HG02884 (cell line): ENCODE measurements around the gene RAC2.

ENCODE experiments used
- ATAC-seq: cut with Tn5 transposase; IDR thresholded peaks from one replicate; pipeline ENCODE4 v1.9.1; 2021; ENCODE audit warnings: mild to moderate bottlenecking, moderate library complexity; ENCODE audit not compliant: unreplicated experiment

RAC2 gene

GRCh38 chr22:37244114-37244921 is at the start of gene RAC2:
TSS of gene RAC2 (minus strand) at chr22:37244269. CDS start at chr22:37244148, 121 bp downstream.
- no peak for ATAC-seq

GRCh38 chr22:37293172-37293571 is 49.1 kb upstream of the RAC2 start:
- ATAC-seq: no peak

DNA sequence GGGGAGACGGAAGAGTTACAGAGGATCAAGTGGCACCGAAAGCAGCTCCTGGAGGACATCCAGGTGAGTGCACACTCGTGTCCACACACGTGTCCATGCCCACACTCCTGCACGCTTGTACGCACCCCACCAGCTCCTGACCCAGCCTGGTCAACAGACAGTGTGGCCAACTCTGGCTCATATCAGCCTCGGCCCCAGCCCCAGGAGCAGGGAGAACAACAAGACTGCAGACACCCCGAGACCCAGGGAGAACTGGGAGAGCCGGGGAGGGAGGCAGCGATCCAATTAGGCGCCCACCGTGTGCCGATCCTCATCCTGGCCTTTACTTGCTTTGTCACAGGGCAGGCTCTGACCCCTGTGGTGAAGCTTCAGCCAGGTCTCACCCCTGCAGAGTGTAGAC is 48.6 kb upstream of the RAC2 start:
- no peak for ATAC-seq

- ATAC-seq: no peak
These were observed 47.7 kb upstream of the RAC2 start for GRCh38 chr22:37291559-37292298.

DNA sequence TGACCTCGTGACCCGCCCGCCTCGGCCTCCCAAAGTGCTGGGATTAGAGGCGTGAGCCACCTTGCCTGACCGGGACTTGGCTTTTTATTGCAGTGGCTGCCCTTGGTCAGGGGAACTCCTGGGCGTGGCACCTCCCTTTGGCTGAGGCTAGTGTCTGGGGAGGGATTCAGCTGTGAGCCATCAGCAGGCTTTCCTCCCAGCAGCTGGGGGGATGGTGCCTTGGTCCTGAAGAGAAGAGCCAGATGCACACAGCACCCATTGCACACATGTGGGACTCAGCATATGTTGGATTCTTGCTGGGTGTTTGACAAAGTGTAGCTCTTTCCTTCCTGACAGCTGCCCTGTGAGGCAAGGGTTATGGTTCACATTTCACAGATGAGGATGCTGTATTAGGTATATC is 46.7 kb upstream of the RAC2 start:
- no peak for ATAC-seq

DNA sequence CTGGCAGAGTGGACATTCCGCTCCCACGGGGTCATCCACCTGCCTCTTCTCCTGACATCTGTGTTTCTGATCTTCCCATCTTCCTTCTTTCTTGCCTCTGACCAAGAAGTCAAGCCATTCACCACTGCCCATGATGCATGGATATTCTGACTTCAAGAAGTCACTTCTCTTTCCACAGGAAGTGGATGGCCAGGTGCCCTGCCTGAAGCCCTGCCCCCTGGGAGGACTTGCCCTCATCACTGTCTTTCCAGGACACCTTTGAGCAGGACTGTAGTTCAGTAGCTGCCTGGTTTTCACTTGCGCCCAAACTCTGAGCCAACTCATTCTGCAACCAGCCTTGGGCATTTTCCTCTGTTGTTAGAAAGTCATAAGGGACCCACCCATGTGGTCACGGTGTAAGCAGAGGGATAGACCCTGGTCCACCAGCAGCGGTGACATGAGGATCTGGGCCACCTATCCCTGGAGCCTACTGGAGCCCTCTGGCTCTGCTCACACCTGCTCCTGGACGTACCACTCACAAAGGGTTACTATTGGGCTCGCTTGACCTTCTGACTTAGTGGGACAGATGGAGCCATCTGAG is 45.2 kb upstream of the RAC2 start:
- no peak for ATAC-seq

- ATAC-seq: no peak
These were observed 44.5 kb upstream of the RAC2 start for GRCh38 chr22:37288521-37288920.

GRCh38 chr22:37287550-37287951 is 43.5 kb upstream of the RAC2 start:
- ATAC-seq: no peak

GRCh38 chr22:37285937-37286336 is 41.9 kb upstream of the RAC2 start:
- no peak for ATAC-seq

GRCh38 chr22:37284805-37285355 is 40.8 kb upstream of the RAC2 start:
- ATAC-seq: no peak

GRCh38 chr22:37284126-37284804 is 40.2 kb upstream of the RAC2 start:
- ATAC-seq: no peak

DNA sequence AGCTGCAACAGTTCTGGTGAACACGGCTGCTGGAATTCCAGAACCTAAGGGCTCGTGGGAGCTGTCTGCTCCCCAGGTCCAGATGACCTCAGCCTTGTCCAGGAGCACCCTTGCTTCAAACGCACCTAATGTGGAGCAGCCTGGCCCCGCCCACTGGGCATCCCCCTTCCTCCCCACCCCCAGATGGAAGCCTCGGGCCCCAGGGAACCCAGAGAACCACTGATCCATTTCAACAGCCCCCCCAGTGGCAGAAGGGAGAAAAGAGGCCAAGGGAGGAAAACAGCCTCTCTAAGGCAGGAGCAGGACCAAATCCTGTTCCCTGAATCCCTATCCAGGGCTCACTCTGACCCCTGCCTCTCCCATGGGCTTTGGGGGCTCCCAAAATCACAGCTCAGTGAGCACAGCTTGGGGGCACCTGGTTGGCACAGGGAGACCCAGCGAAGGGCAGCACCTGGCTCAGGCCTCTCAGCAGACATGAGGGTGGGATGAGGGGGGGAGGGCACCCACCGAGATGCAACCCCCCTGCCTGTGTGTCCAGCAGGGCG is 39.4 kb upstream of the RAC2 start:
- no peak for ATAC-seq

- peak; percentile 60 for ATAC-seq
These were observed 38.3 kb upstream of the RAC2 start, which contains the start of gene CYTH4 for GRCh38 chr22:37282385-37282677. TSS of gene CYTH4 (plus strand) at chr22:37282508. CDS start at chr22:37282570, 62 bp downstream.

- ATAC-seq: no peak
These were observed 37.7 kb upstream of the RAC2 start for GRCh38 chr22:37281646-37282384.

GRCh38 chr22:37281195-37281594 is 37.1 kb upstream of the RAC2 start:
- no peak for ATAC-seq

DNA sequence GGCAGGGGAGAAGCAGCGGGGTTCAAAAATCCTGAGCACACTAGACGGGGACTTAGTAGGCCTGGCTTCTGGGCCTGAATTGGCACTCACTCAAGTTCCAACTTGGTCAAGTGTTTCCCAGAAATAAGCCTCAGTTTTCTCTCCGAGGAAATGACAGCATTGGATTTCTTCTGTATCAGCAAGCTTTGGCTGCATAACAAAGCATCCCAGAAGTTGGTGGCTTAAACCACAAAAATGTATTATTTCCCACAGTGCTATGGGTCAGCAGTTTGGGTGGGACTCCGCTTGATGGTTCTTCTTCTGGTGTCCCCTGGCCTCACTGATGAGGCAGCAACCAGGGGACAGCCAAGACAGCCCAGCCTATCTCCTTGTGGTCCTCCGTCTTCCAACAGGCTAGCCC is 36.6 kb upstream of the RAC2 start:
- no peak for ATAC-seq

- ATAC-seq: no peak
These were observed 35.5 kb upstream of the RAC2 start for GRCh38 chr22:37279331-37280181.

DNA sequence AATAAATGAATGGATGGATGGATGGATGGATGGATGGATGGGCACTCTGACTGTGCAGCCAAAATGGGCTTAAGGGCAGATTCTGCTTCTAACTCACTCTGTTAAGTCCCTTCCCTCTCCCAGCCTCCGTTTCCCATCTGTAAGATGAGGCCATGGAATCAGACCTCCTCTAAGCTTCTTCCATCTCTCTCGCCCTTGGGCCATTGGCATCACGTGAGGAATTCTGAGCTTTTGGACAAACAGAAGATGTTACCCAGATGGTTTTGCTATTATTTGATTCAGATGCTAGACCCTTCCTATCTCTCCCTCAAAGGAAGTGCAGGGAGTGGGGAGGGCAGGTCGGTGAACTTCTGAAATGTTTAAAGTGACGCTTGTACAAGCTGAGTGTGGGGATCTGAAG is 34.2 kb upstream of the RAC2 start:
- ATAC-seq: no peak

DNA sequence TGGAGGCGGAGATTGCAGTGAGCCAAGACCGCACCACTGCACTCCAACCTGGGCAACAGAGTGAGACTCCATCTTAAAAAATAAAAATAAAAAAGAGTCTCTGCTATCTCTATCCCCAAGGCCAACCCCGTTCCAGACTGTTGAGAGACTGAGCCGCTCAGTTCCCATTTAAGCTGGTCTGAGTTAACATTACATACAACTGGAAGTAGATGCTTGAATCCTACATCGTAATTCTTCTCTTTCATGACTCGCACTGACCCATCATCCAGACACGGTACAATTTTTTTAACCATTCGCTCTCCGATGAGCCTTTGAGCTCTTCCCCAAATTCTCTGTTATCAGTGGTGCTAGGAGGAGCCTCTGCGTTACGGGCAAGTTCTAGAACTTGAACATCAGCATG is 33.3 kb upstream of the RAC2 start:
- ATAC-seq: no peak
